ENCODE data around the gene COL19A1.

COL19A1 gene

GRCh38 chr6:69866770-69867638, 648 bp downstream of the COL19A1 start:
- peak overlapping the region; percentile 53 for H3K9ac ChIP-seq (ENCODE audit: low read length)
- peak overlapping the region; percentile 69 for H3K4me3 ChIP-seq (ENCODE audit: low read depth, low read length)
- H3K27me3 ChIP-seq (ENCODE audit: control insufficient read depth, insufficient read depth, low read length) = peaks cover 56% of the 10 kb centered on the region
- H3K4me1 ChIP-seq (ENCODE audit: control insufficient read depth, insufficient read depth, low read length) = peaks cover 5% of the 10 kb centered on the region; the same call in 1 of the 2 replicates
- no peak overlapping the region for H3K27ac ChIP-seq (ENCODE audit: low read depth, low read length)
- H3K36me3 ChIP-seq (ENCODE audit: control insufficient read depth, insufficient read depth, low read length) = no peaks in the 10 kb centered on the region
- H3K9me3 ChIP-seq (ENCODE audit: control insufficient read depth, insufficient read depth, low read depth, low read length) = no peaks in the 10 kb centered on the region

GRCh38 chr6:69867639-69867976, 1.3 kb downstream of the COL19A1 start:
- no peak overlapping the region for H3K27ac ChIP-seq (ENCODE audit: low read depth, low read length)
- H3K4me3 ChIP-seq (ENCODE audit: low read depth, low read length) = peak overlapping the region; percentile 69
- 0 out of 2 replicates have a peak, but pooled peaks cover 3% of the 10 kb centered on the region for H3K4me1 ChIP-seq (ENCODE audit: control insufficient read depth, insufficient read depth, low read length)
- peak overlapping the region; percentile 53 for H3K9ac ChIP-seq (ENCODE audit: low read length)
- peaks cover 56% of the 10 kb centered on the region for H3K27me3 ChIP-seq (ENCODE audit: control insufficient read depth, insufficient read depth, low read length)
- no peaks in the 10 kb centered on the region for H3K9me3 ChIP-seq (ENCODE audit: control insufficient read depth, insufficient read depth, low read depth, low read length)
- no peaks in the 10 kb centered on the region for H3K36me3 ChIP-seq (ENCODE audit: control insufficient read depth, insufficient read depth, low read length)

- Histone ChIP-seq H3K36me3 (ENCODE audit: control insufficient read depth, insufficient read depth, low read length) (no peaks in the 10 kb centered on the region), H3K27me3 (ENCODE audit: control insufficient read depth, insufficient read depth, low read length) (peaks cover 56% of the 10 kb centered on the region), H3K9ac (ENCODE audit: low read length) (no peak overlapping the region), H3K27ac (ENCODE audit: low read depth, low read length) (no peak overlapping the region), H3K9me3 (ENCODE audit: control insufficient read depth, insufficient read depth, low read depth, low read length) (no peaks in the 10 kb centered on the region), H3K4me1 (ENCODE audit: control insufficient read depth, insufficient read depth, low read length) (0 out of 2 replicates have a peak, but pooled peaks cover 3% of the 10 kb centered on the region), H3K4me3 (ENCODE audit: low read depth, low read length) (no peak overlapping the region)
Measured at GRCh38 chr6:69868252-69868804, 2.0 kb downstream of the COL19A1 start.

- H3K4me1 ChIP-seq (ENCODE audit: control insufficient read depth, insufficient read depth, low read length) = 0 out of 2 replicates have a peak, but pooled peaks cover 3% of the 10 kb centered on the region
- no peaks in the 10 kb centered on the region for H3K9me3 ChIP-seq (ENCODE audit: control insufficient read depth, insufficient read depth, low read depth, low read length)
- no peak overlapping the region for H3K27ac ChIP-seq (ENCODE audit: low read depth, low read length)
- H3K36me3 ChIP-seq (ENCODE audit: control insufficient read depth, insufficient read depth, low read length) = no peaks in the 10 kb centered on the region
- H3K9ac ChIP-seq (ENCODE audit: low read length) = no peak overlapping the region
- H3K27me3 ChIP-seq (ENCODE audit: control insufficient read depth, insufficient read depth, low read length) = peaks cover 56% of the 10 kb centered on the region
- H3K4me3 ChIP-seq (ENCODE audit: low read depth, low read length) = no peak overlapping the region
Measured at GRCh38 chr6:69868961-69869360, 2.6 kb downstream of the COL19A1 start.

GRCh38 chr6:69871107-69871506, 4.8 kb downstream of the COL19A1 start:
- Histone ChIP-seq H3K9me3 (ENCODE audit: control insufficient read depth, insufficient read depth, low read depth, low read length) (no peaks in the 10 kb centered on the region), H3K9ac (ENCODE audit: low read length) (no peak overlapping the region), H3K27me3 (ENCODE audit: control insufficient read depth, insufficient read depth, low read length) (peaks cover 42% of the 10 kb centered on the region), H3K4me1 (ENCODE audit: control insufficient read depth, insufficient read depth, low read length) (0 out of 2 replicates have a peak, but pooled peaks cover 3% of the 10 kb centered on the region), H3K4me3 (ENCODE audit: low read depth, low read length) (no peak overlapping the region), H3K36me3 (ENCODE audit: control insufficient read depth, insufficient read depth, low read length) (no peaks in the 10 kb centered on the region), H3K27ac (ENCODE audit: low read depth, low read length) (no peak overlapping the region)

GRCh38 chr6:69873291-69873690, 6.9 kb downstream of the COL19A1 start:
- Histone ChIP-seq H3K27ac (ENCODE audit: low read depth, low read length) (no peak overlapping the region), H3K9me3 (ENCODE audit: control insufficient read depth, insufficient read depth, low read depth, low read length) (no peaks in the 10 kb centered on the region), H3K4me1 (ENCODE audit: control insufficient read depth, insufficient read depth, low read length) (no peaks in the 10 kb centered on the region), H3K4me3 (ENCODE audit: low read depth, low read length) (no peak overlapping the region), H3K36me3 (ENCODE audit: control insufficient read depth, insufficient read depth, low read length) (no peaks in the 10 kb centered on the region), H3K9ac (ENCODE audit: low read length) (no peak overlapping the region), H3K27me3 (ENCODE audit: control insufficient read depth, insufficient read depth, low read length) (peaks cover 21% of the 10 kb centered on the region)

GRCh38 chr6:69875715-69876114, 9.4 kb downstream of the COL19A1 start:
- Histone ChIP-seq H3K4me3 (ENCODE audit: low read depth, low read length) (no peak overlapping the region), H3K9ac (ENCODE audit: low read length) (no peak overlapping the region), H3K9me3 (ENCODE audit: control insufficient read depth, insufficient read depth, low read depth, low read length) (no peaks in the 10 kb centered on the region), H3K27me3 (ENCODE audit: control insufficient read depth, insufficient read depth, low read length) (no peaks in the 10 kb centered on the region), H3K36me3 (ENCODE audit: control insufficient read depth, insufficient read depth, low read length) (no peaks in the 10 kb centered on the region), H3K27ac (ENCODE audit: low read depth, low read length) (no peak overlapping the region), H3K4me1 (ENCODE audit: control insufficient read depth, insufficient read depth, low read length) (no peaks in the 10 kb centered on the region)

GRCh38 chr6:69878795-69879194, 12.4 kb downstream of the COL19A1 start:
- H3K4me3 ChIP-seq (ENCODE audit: low read depth, low read length) = no peak overlapping the region
- no peaks in the 10 kb centered on the region for H3K4me1 ChIP-seq (ENCODE audit: control insufficient read depth, insufficient read depth, low read length)
- H3K9ac ChIP-seq (ENCODE audit: low read length) = no peak overlapping the region
- no peak overlapping the region for H3K27ac ChIP-seq (ENCODE audit: low read depth, low read length)
- no peaks in the 10 kb centered on the region for H3K9me3 ChIP-seq (ENCODE audit: control insufficient read depth, insufficient read depth, low read depth, low read length)
- no peaks in the 10 kb centered on the region for H3K36me3 ChIP-seq (ENCODE audit: control insufficient read depth, insufficient read depth, low read length)
- no peaks in the 10 kb centered on the region for H3K27me3 ChIP-seq (ENCODE audit: control insufficient read depth, insufficient read depth, low read length)

GRCh38 chr6:69880601-69881000, 14.2 kb downstream of the COL19A1 start:
- no peaks in the 10 kb centered on the region for H3K9me3 ChIP-seq (ENCODE audit: control insufficient read depth, insufficient read depth, low read depth, low read length)
- no peaks in the 10 kb centered on the region for H3K36me3 ChIP-seq (ENCODE audit: control insufficient read depth, insufficient read depth, low read length)
- no peaks in the 10 kb centered on the region for H3K4me1 ChIP-seq (ENCODE audit: control insufficient read depth, insufficient read depth, low read length)
- H3K27ac ChIP-seq (ENCODE audit: low read depth, low read length) = no peak overlapping the region
- no peak overlapping the region for H3K9ac ChIP-seq (ENCODE audit: low read length)
- no peaks in the 10 kb centered on the region for H3K27me3 ChIP-seq (ENCODE audit: control insufficient read depth, insufficient read depth, low read length)
- no peak overlapping the region for H3K4me3 ChIP-seq (ENCODE audit: low read depth, low read length)

- Histone ChIP-seq H3K27ac (ENCODE audit: low read depth, low read length) (no peak overlapping the region), H3K4me3 (ENCODE audit: low read depth, low read length) (no peak overlapping the region), H3K9ac (ENCODE audit: low read length) (no peak overlapping the region), H3K9me3 (ENCODE audit: control insufficient read depth, insufficient read depth, low read depth, low read length) (no peaks in the 10 kb centered on the region), H3K36me3 (ENCODE audit: control insufficient read depth, insufficient read depth, low read length) (no peaks in the 10 kb centered on the region), H3K27me3 (ENCODE audit: control insufficient read depth, insufficient read depth, low read length) (no peaks in the 10 kb centered on the region), H3K4me1 (ENCODE audit: control insufficient read depth, insufficient read depth, low read length) (no peaks in the 10 kb centered on the region)
Measured at GRCh38 chr6:69881322-69882151, 15.2 kb downstream of the COL19A1 start.

- Histone ChIP-seq H3K4me1 (ENCODE audit: control insufficient read depth, insufficient read depth, low read length) (no peaks in the 10 kb centered on the region), H3K27ac (ENCODE audit: low read depth, low read length) (no peak overlapping the region), H3K9ac (ENCODE audit: low read length) (no peak overlapping the region), H3K36me3 (ENCODE audit: control insufficient read depth, insufficient read depth, low read length) (no peaks in the 10 kb centered on the region), H3K27me3 (ENCODE audit: control insufficient read depth, insufficient read depth, low read length) (no peaks in the 10 kb centered on the region), H3K9me3 (ENCODE audit: control insufficient read depth, insufficient read depth, low read depth, low read length) (no peaks in the 10 kb centered on the region), H3K4me3 (ENCODE audit: low read depth, low read length) (no peak overlapping the region)
Measured at GRCh38 chr6:69883551-69883950, 17.2 kb downstream of the COL19A1 start.
